CD8-positive, alpha-beta memory T cell (primary cell): Measurements from ENCODE around the gene RAVER1. TPM values are rescaled to one million over a fixed set of nuclear protein-coding genes. Genes with fewer than 3 reads are reported as not detected.
A peak's percentile ranks its signal among the peaks of the same experiment; 100 is the strongest.
"Not testable (repeated sequence)": the region's sequence is repeated elsewhere in the genome, so short reads cannot be mapped to it uniquely, and the experiment has no call there.

ENCODE experiments used
- CTCF ChIA-PET: fragments of 350-600 bp; sonication (Branson Sonifier 250); formaldehyde crosslinking; loops from one replicate; lab custom pipeline; 2021; ENCODE audit warnings: antibody characterized with exemption; lab: Charles Lee
- POLR2A ChIA-PET: fragments of 350-600 bp; sonication (Branson Sonifier 250); formaldehyde crosslinking; loops from one replicate; lab custom pipeline; 2021; ENCODE audit warnings: antibody characterized with exemption; lab: Charles Lee
- DNase-seq, 5 donors: peaks; one replicate each; pipeline versions ENCODE4 v3.0.0 to v3.0.0-alpha.2; 2020 to 2022; ENCODE audit warnings: mixed read lengths in 1 of 5
- H3K27ac ChIP-seq: one replicate; pipeline ENCODE4 v1.7.0; 2013; ENCODE audit warnings: low read depth, mild to moderate bottlenecking, low read length, moderate library complexity
- H3K27me3 ChIP-seq: 2 replicates; pipeline ENCODE4 v1.7.0; 2013; ENCODE audit warnings: low read length, mild to moderate bottlenecking; ENCODE audit not compliant: insufficient read depth, poor library complexity, severe bottlenecking
- H3K36me3 ChIP-seq: 2 replicates; pipeline ENCODE4 v1.7.0; 2013; ENCODE audit warnings: mild to moderate bottlenecking, low read length, moderate library complexity; ENCODE audit not compliant: insufficient read depth
- H3K4me1 ChIP-seq: 2 replicates; pipeline ENCODE4 v1.7.0; 2013; ENCODE audit warnings: mild to moderate bottlenecking, low read length, moderate library complexity; ENCODE audit not compliant: insufficient read depth
- H3K4me3 ChIP-seq: 2 replicates; pipeline ENCODE4 v1.7.0; 2013; ENCODE audit warnings: mild to moderate bottlenecking, low read length
- H3K9me3 ChIP-seq: 2 replicates; pipeline ENCODE4 v1.7.0; 2013; ENCODE audit warnings: mild to moderate bottlenecking, low read length
- H3K27ac Mint-ChIP-seq, 8 donors: one replicate each; pipeline ENCODE4 v1.8.0; 2020 to 2021; ENCODE audit warnings: mixed read lengths in 8 of 8, mild to moderate bottlenecking in 6 of 8, inconsistent platforms in 3 of 8, moderate library complexity in 3 of 8
- H3K27me3 Mint-ChIP-seq, 2 donors: one replicate each; pipeline ENCODE4 v1.8.0; 2020 to 2021; ENCODE audit warnings: mixed read lengths in 2 of 2, mild to moderate bottlenecking in 1 of 2, moderate library complexity in 1 of 2
- H3K36me3 Mint-ChIP-seq, 3 donors: one replicate each; pipeline ENCODE4 v1.8.0; 2020 to 2021; ENCODE audit warnings: mixed read lengths in 3 of 3, inconsistent platforms in 1 of 3, mild to moderate bottlenecking in 1 of 3
- H3K4me1 Mint-ChIP-seq, 3 donors: one replicate each; pipeline ENCODE4 v1.8.0; 2020 to 2021; ENCODE audit warnings: mixed read lengths in 3 of 3, inconsistent platforms in 1 of 3, mild to moderate bottlenecking in 1 of 3
- H3K4me3 Mint-ChIP-seq, 7 donors: one replicate each; pipeline ENCODE4 v1.8.0; 2020 to 2021; ENCODE audit warnings: mixed read lengths in 7 of 7, mild to moderate bottlenecking in 6 of 7, moderate library complexity in 4 of 7, inconsistent platforms in 2 of 7
- H3K9me3 Mint-ChIP-seq, 5 donors: one replicate each; pipeline ENCODE4 v1.8.0; 2020 to 2022; ENCODE audit warnings: mixed read lengths in 5 of 5, mild to moderate bottlenecking in 3 of 5, moderate library complexity in 2 of 5, inconsistent platforms in 1 of 5
- polyA plus RNA-seq: library from polyadenylated mRNA; unstranded; fragments of 300-500 nt; fragmentation: Illumina TruSeq; gene quantifications from one replicate; pipeline ENCODE4 v1.2.3, GENCODE V29; 2021
- total RNA-seq, 2 experiments: library from RNA; stranded (reverse); gene quantifications; one replicate each; pipeline ENCODE4 v1.2.3, GENCODE V29; 2021

Gene RAVER1
- total and polyA plus RNA-seq, 3 experiments from 2014 or later = 24.1 to 98.5 (median 91.5) TPM

DNA sequence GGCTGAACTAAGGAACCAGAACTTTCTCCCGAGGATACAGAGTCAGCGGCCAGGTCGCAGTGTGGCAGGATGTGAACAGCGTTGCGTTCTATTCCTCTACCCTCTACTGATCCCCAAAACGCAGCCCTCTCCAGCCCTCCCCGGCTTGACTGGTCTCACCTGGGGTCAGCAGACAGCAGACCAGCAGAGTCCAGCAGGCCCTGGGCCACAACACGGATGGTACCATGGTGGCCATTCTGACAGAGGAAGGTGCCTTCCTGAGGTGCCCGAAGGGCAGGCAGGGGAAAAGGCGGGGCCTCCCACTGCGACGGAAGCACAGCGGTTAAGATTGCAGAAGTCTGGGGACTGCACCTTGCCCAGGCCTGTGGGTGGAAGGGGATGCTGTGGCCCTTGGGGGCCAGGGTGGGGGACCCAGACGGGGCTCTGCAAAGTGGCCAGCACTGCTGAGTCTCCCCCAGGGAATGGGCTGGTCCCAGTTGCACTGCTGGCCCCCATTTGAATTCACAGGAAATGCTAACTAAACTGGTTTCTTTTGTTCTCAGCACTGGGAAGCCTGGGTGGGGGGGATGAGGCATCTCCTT lies 6.1 kb upstream of the RAVER1 start, which contains the start of gene ICAM3:
ICAM3 (minus strand) TSS at position 245 of the 581 bp plus-strand sequence; CDS start at position 235, 10 bp downstream.
- POLR2A ChIA-PET = no interaction called here
- DNase-seq = peak; percentile 35 to 69 (median 48)
- peak within 1 kb of the TSS; percentile 82 for H3K4me3 ChIP-seq

DNA sequence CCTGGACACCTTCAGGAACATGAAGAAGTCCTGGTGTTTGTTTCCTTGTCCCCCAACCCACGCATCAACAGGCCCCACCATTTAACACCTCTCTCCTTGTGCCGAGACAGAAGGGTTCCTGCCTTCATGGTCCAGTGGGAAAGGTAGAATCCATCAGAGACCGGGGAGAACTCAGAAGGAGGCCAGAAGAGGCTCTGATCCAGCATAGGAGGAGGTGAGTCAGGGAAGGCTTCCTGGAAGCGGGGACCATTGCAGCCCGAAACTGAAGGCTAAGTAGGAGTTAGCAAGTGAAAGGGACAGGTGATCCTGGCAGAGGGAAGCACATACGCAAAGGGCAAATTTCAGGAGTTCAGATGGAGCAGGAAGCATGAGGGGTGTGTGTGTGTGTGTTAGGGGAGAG lies 5.6 kb upstream of the RAVER1 start:
- no peak for DNase-seq
- no peaks in the 10 kb centered on the region for H3K27me3 Mint-ChIP-seq
- ChIA-PET POLR2A (no interaction called here), CTCF (interaction anchor here (1.4 to 1.9 kb wide), 2 partner anchors 52 to 80 kb away, joined by 4 to 5 read pairs; no protein-coding TSS in a partner anchor)
- peak overlapping the region; percentile 90 to 98 (median 97) for H3K4me3 Mint-ChIP-seq
- no peaks in the 10 kb centered on the region for H3K9me3 Mint-ChIP-seq
- peak overlapping the region; percentile 71 to 99 (median 95) for H3K27ac Mint-ChIP-seq
- H3K4me3 ChIP-seq = peak overlapping the region; percentile 82
- H3K36me3 Mint-ChIP-seq = peaks cover 0 to 26% (median 0%) of the 10 kb centered on the region in 3 donors
- H3K4me1 Mint-ChIP-seq = peaks cover 24 to 40% (median 24%) of the 10 kb centered on the region in 3 donors
- H3K27me3 ChIP-seq = no peaks in the 10 kb centered on the region
- peak overlapping the region; percentile 53 for H3K27ac ChIP-seq
- H3K9me3 ChIP-seq = no peaks in the 10 kb centered on the region
- H3K4me1 ChIP-seq = peaks cover 32% of the 10 kb centered on the region
- H3K36me3 ChIP-seq = peaks cover 6% of the 10 kb centered on the region

More for the DNA sequence above, 6.1 kb upstream of the RAVER1 start, which contains the start of gene ICAM3:
- H3K9me3 Mint-ChIP-seq = no peaks in the 10 kb centered on the region
- CTCF ChIA-PET = interaction anchor here (0.6 kb wide), 1 partner anchor 126 kb away, joined by 3 read pairs; no protein-coding TSS in a partner anchor
- peak within 1 kb of the TSS; percentile 71 to 99 (median 95) for H3K27ac Mint-ChIP-seq
- peaks cover 21 to 35% (median 24%) of the 10 kb centered on the region in 3 donors for H3K4me1 Mint-ChIP-seq
- no peaks in the 10 kb centered on the region for H3K27me3 ChIP-seq
- H3K27me3 Mint-ChIP-seq = no peaks in the 10 kb centered on the region
- peak within 1 kb of the TSS; percentile 53 for H3K27ac ChIP-seq
- peaks cover 27% of the 10 kb centered on the region for H3K4me1 ChIP-seq
- peak within 1 kb of the TSS; percentile 90 to 98 (median 97) for H3K4me3 Mint-ChIP-seq
- peaks cover 2% of the 10 kb centered on the region for H3K36me3 ChIP-seq
- peaks cover 0 to 23% (median 0%) of the 10 kb centered on the region in 3 donors for H3K36me3 Mint-ChIP-seq
- no peaks in the 10 kb centered on the region for H3K9me3 ChIP-seq

DNA sequence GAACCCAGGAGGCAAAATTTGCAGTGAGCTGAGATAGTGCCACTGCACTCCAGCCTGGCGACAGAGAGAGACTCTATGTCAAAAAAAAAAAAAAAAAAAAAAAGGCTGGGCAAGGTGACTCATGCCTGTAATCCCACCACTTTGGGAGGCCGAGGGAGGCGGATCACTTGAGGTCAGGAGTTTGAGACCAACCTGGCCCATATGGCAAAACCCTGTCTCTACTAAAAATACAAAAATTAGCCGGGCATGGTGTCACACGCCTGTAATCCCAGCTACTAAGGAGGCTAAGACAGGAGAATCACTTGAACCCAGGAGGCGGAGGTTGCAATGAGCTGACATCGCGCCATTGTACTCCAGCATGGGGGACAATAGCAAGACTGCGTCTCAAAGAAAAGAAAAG lies 3.4 kb upstream of the RAVER1 start:
- not testable (repeated sequence) for H3K4me3 ChIP-seq, DNase-seq, H3K9me3 Mint-ChIP-seq, H3K27ac ChIP-seq, H3K27me3 ChIP-seq, H3K36me3 ChIP-seq, H3K9me3 ChIP-seq, H3K27me3 Mint-ChIP-seq
- ChIA-PET CTCF (interaction anchor here (0.8 kb wide), 1 partner anchor 78 kb away, joined by 3 read pairs; no protein-coding TSS in a partner anchor), POLR2A (interaction anchor here (0.5 to 0.8 kb wide), 2 partner anchors 65 to 382 kb away, joined by 3 to 4 read pairs; partner anchors contain the start of gene ICAM1)
- Mint-ChIP-seq H3K36me3 (peaks cover 0 to 39% (median 1%) of the 10 kb centered on the region in 3 donors), H3K27ac (peak overlapping the region in 1 of 8 donors; percentile 58), H3K4me3 (peak overlapping the region in 4 of 7 donors; percentile 12 to 50 (median 36)), H3K4me1 (peaks cover 37 to 62% (median 42%) of the 10 kb centered on the region in 3 donors)
- peaks cover 48% of the 10 kb centered on the region for H3K4me1 ChIP-seq

GRCh38 chr19:10335352-10335985 lies 2.1 kb upstream of the RAVER1 start:
- H3K9me3 ChIP-seq = no peaks in the 10 kb centered on the region
- Mint-ChIP-seq H3K9me3 (no peaks in the 10 kb centered on the region), H3K27me3 (no peaks in the 10 kb centered on the region), H3K4me1 (peaks cover 35 to 62% (median 46%) of the 10 kb centered on the region in 3 donors), H3K4me3 (peak overlapping the region in 2 of 7 donors; percentile 24 to 87), H3K36me3 (peaks cover 0 to 41% (median 1%) of the 10 kb centered on the region in 3 donors), H3K27ac (no peak overlapping the region)
- no peak overlapping the region for H3K27ac ChIP-seq
- peaks cover 7% of the 10 kb centered on the region for H3K36me3 ChIP-seq
- H3K4me3 ChIP-seq = no peak overlapping the region
- H3K4me1 ChIP-seq = peaks cover 45% of the 10 kb centered on the region
- CTCF ChIA-PET = interaction anchor here (0.7 kb wide), 1 partner anchor 65 kb away, joined by 3 read pairs; the partner anchor contains the start of gene ICAM1
- H3K27me3 ChIP-seq = no peaks in the 10 kb centered on the region
- POLR2A ChIA-PET = no interaction called here
- DNase-seq = no peak

- Histone ChIP-seq H3K4me3 (no peak overlapping the region), H3K36me3 (peaks cover 14% of the 10 kb centered on the region), H3K27ac (peak overlapping the region; percentile 84), H3K4me1 (peaks cover 38% of the 10 kb centered on the region), H3K9me3 (no peaks in the 10 kb centered on the region), H3K27me3 (no peaks in the 10 kb centered on the region)
- peak in 2 of 5 donors; percentile 18 to 23 for DNase-seq
- H3K4me1 Mint-ChIP-seq = peaks cover 33 to 63% (median 42%) of the 10 kb centered on the region in 3 donors
- H3K36me3 Mint-ChIP-seq = peaks cover 0 to 48% (median 1%) of the 10 kb centered on the region in 3 donors
- H3K4me3 Mint-ChIP-seq = peak overlapping the region in 5 of 7 donors; percentile 15 to 96 (median 87)
- H3K9me3 Mint-ChIP-seq = no peaks in the 10 kb centered on the region
- peak overlapping the region in 3 of 8 donors; percentile 55 to 96 (median 65) for H3K27ac Mint-ChIP-seq
- ChIA-PET CTCF (interaction anchor here (0.7 to 1.9 kb wide), 3 partner anchors 54 to 68 kb away, joined by 3 to 7 read pairs (median 3); partner anchors contain the start of gene ICAM1), POLR2A (no interaction called here)
- no peaks in the 10 kb centered on the region for H3K27me3 Mint-ChIP-seq
Measured at GRCh38 chr19:10334588-10335351, 1.4 kb upstream of the RAVER1 start.

GRCh38 chr19:10333758-10334587 lies 644 bp upstream of the RAVER1 start:
- no peaks in the 10 kb centered on the region for H3K9me3 Mint-ChIP-seq
- H3K4me3 ChIP-seq = peak overlapping the region; percentile 93
- H3K27me3 ChIP-seq = no peaks in the 10 kb centered on the region
- peaks cover 27 to 55% (median 34%) of the 10 kb centered on the region in 3 donors for H3K4me1 Mint-ChIP-seq
- peaks cover 34% of the 10 kb centered on the region for H3K4me1 ChIP-seq
- DNase-seq = no peak
- POLR2A ChIA-PET = interaction anchor here (0.5 to 2.0 kb wide), 6 partner anchors 44 to 235 kb away, joined by 3 to 12 read pairs (median 6); partner anchors contain the start of genes ICAM1, ICAM5 and TYK2
- H3K27ac Mint-ChIP-seq = peak overlapping the region; percentile 90 to 98 (median 95)
- H3K27ac ChIP-seq = peak overlapping the region; percentile 84
- no peaks in the 10 kb centered on the region for H3K9me3 ChIP-seq
- peak overlapping the region; percentile 90 to 99 (median 96) for H3K4me3 Mint-ChIP-seq
- H3K36me3 ChIP-seq = peaks cover 21% of the 10 kb centered on the region
- no peaks in the 10 kb centered on the region for H3K27me3 Mint-ChIP-seq
- CTCF ChIA-PET = interaction anchor here (0.5 to 2.7 kb wide), 10 partner anchors 16 to 82 kb away, joined by 3 to 7 read pairs (median 4); partner anchors contain the start of gene ICAM1
- peaks cover 0 to 50% (median 3%) of the 10 kb centered on the region in 3 donors for H3K36me3 Mint-ChIP-seq
